Measurements from ENCODE around the gene BMPR1B.
A peak's percentile ranks its signal among the peaks of the same experiment; 100 is the strongest.
"Not testable (repeated sequence)": the region's sequence is repeated elsewhere in the genome, so short reads cannot be mapped to it uniquely, and the experiment has no call there.

Gene BMPR1B

DNA sequence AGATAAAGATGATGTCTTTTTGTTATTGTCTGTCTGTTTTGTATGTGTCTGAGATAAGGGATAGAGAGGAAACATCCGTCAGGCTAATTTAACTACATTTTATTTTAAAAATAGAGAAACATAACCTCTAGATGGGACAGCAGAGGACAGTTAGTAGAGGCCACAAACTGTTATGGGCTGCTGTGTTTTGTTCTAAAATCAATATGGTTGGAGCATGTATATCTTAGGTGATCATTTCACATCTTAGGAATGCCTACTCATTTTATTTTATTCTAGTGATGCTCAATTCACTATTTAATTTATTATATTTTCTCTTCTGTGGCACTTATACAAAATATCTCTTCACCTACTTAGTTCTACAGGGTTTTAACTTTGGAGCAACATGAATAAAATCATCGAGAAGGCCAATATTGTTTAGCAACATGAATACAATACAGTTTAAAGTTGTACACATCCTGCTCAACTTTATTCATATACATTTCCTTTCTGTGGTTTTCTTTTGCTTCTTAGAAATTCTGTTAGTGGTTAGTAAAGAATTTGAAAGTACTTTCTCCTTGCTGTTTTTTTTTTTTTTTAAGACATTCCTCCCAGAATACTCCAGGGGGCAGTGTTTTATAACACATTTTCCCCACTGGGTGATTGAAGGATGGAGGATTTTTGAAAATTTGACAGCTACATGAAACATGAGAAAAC, 398.1 kb downstream of the BMPR1B start:
- DNase-seq = peak in 1 of 2 donors; percentile 59

- DNase-seq = no peak
These were observed 398.7 kb downstream of the BMPR1B start for GRCh38 chr4:95156452-95156765.

- no peak for DNase-seq
These were observed 399.8 kb downstream of the BMPR1B start for GRCh38 chr4:95157596-95157995.

- no peak for DNase-seq
These were observed 400.3 kb downstream of the BMPR1B start for GRCh38 chr4:95158045-95158444.

GRCh38 chr4:95158626-95159025, 400.9 kb downstream of the BMPR1B start:
- no peak for DNase-seq

GRCh38 chr4:95159384-95159783, 401.6 kb downstream of the BMPR1B start:
- no peak for DNase-seq

GRCh38 chr4:95161781-95162469, 404.2 kb downstream of the BMPR1B start:
- no peak for DNase-seq

DNA sequence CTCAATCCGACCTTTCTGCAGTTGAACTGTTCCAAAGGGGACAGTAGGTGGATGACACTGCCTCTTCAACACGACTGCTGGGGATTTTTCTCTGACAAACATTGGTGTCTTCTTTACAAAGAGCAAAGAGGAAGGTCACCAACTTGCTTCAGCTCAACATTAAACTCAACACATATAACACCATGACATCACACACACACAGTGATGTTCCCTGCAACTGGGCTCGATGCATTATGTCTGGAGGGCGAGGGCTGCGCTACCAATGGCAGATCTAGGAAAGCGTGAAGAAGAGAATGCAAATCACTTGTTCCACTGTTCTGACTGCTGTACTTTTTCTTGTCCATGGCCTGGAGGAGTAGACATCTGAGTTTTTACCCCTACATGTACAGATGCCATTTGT, 405.1 kb downstream of the BMPR1B start:
- no peak for DNase-seq

GRCh38 chr4:95165926-95166524, 408.3 kb downstream of the BMPR1B start:
- DNase-seq = peak; percentile 23 to 69

- DNase-seq = no peak
These were observed 410.1 kb downstream of the BMPR1B start for GRCh38 chr4:95167805-95168204.

DNA sequence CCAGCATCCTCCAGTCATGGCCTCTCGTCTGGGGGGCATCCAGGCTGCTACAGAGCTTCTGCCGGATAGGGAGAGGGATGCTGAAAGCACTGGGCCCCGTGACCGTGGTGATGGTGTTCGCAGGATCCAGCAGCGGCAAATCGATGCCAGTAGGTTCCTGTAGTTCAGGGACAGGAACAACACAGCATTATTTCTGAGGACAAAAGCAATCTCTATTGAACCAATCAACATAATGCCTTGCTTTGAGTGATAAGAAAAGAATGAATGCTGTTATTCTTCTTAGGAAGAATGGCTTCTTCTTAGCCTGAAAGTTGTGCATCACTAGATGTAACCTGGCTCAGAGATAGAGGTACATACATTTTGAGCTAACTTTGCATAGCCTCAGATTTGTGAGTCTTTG, 412.4 kb downstream of the BMPR1B start:
- DNase-seq = no peak

- DNase-seq = not testable (repeated sequence)
These were observed 413.6 kb downstream of the BMPR1B start for GRCh38 chr4:95171377-95171776.

- DNase-seq = no peak
These were observed 421.2 kb downstream of the BMPR1B start for GRCh38 chr4:95178938-95179337.

DNA sequence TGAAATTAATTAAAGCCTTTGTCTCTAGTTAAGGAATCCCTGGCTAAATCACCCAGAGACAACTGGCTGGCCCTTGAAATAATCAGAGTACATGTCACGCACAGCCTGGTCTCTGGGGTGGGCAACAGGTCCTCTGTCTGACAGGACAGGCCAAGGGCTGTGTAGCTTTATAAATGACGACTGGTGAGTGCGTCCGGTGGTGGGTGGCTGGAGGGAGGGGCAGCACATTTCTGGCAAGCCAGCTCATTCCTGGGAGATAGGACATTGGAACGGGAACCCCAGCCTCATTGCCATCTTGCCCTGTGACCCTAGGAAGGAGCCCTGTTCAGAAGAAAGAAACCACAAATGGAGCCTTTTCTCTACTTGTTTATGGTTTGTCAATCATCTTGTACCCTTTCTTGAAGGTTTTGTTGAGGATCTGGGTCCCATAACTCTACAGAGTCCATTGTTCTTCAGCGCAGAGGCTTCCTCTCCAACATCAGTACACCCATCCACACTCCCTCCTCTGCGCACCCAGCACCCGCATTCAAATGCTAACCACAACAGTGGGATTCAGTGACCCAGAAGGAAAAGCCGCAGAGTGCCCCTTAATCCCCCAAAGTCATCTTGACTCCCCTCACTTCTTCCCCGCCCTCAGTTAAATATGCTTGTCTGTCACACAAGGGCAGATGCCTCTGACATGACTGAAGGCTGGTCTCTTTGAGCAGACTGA, 422.9 kb downstream of the BMPR1B start:
- DNase-seq = no peak

DNA sequence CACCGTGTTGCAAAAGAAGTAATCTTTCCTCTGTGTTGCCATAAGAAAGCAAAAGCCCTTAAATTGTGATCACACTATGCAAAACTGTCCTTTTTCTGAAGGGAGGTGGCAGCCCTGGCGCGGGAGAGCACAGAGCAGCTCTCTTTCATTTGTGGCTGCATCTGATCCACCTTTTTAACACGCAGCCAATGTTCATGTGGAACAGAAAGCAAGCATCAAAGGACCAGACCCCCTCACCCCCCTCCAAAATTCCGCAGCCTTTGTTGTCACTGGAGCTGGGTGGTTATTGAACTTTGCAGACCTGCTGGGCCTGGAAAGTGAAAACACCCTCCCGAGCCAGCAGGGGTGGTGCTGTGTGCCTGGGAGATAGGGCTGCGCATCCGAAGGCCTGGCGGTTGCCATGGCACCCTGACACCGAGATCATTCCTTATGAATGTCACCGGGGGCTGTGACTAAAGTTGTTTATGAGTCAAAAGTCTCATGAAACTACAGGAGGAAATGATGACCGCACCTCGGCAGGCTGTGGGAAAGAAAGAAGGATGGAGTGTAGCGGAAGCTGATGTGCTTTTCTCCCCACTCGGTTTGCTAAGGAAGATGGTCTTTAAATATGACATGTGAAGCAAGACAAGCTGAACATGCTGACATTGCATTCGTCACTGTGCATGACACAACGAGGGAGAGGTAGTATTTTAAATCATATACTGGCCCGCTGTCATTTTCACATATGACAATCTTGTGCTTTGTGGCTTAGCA, 423.7 kb downstream of the BMPR1B start:
- DNase-seq = peak in 1 of 2 donors; percentile 19

DNA sequence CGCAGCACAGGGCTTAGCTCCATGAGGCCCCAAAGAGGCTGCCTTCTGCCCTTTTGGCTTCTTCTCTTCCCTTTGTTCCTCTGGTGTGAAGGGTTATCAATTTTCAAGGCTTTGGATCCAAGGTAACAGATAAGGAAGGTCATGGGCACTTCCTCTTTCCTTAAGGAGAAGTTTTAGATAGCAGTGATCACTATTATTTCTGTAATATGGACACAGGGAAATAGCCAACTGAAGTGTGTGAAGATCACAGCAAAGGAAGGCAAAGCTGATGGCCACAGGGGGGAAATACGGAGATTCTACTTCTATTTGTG, 424.2 kb downstream of the BMPR1B start:
- no peak for DNase-seq

DNA sequence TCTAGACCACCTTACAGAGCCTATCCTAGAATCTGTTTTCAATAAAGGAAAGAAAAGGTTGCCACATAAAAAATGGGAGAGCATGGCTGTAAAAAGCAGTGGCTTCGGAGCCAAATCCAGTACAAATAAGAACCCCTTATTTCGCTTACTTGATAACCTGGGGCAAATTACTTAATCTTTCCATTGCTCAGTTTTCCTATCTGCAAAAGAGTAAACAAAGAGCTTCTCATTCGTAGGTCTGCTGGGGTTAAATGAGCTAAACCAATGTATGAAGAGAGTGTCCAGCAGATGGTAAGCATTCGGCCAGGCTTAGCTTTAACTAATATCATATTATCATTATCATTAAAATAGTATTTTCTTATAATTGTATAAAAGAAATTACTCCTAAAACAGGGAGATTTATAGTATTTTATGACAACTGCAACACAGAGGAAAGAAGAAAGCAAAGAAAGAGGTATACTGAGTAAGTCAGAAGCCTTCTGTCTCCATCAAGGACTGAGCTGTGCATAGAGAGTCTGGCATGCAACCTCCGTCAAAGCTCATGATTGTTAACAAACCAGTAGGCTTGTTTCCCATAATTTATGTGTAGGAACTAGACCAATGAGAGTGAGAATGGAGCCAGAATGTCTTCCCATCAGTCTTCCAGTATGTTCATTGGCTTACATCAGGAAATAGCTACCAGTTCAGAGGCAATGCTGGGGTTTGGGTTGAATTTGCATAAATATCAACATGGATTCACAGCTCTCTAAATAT, 426.1 kb downstream of the BMPR1B start:
- no peak for DNase-seq

- no peak for DNase-seq
These were observed 428.9 kb downstream of the BMPR1B start for GRCh38 chr4:95186666-95187065.

DNA sequence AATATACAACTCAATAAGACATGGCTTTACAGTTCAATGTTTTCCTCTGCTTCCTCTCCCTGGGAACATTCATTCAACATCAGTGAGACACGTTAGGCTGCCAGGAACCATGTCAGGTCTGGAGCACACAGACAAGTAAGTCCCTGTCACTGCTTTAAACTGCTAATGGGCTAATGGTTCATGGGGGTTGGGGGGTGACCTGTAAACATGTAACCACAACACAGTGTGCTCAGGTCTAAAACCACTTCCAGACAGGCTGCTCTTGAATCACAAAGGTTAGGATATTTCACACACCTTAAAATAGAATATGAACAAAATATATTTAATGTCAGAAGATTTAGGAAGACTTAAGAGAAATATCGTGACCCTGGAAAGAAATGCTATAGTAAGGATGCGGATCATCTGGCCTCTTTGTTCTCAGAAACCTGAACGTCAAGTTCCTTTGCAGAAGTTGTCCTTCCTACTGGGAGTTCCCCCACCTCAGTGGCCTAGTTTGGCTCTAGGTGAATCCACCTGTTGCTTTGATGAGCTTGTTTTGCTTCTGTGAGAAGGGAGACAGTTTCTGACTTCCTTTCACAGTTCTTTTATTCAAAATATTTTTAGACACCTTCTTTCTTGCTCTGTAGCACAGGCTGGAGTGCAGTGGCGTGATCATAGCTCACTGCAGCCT, 431.1 kb downstream of the BMPR1B start:
- peak in 1 of 2 donors; percentile 43 for DNase-seq

- no peak for DNase-seq
These were observed 433.1 kb downstream of the BMPR1B start for GRCh38 chr4:95190751-95191436.

- DNase-seq = no peak
These were observed 433.8 kb downstream of the BMPR1B start for GRCh38 chr4:95191537-95191936.

All from CD4-positive, alpha-beta T cell treated with Interferon alpha-2 for 1 hour (primary cell).